ENCODE data around the gene ACCS. TPM values are rescaled to one million over a fixed set of nuclear protein-coding genes. Genes with fewer than 3 reads are reported as not detected.

Gene ACCS
- total and polyA plus RNA-seq, 9 of the 15 experiments (the other 6 are each of a cell fraction or from before 2014, with no cell fraction given) = 4.2 to 25.9 (median 16.3) TPM

DNA sequence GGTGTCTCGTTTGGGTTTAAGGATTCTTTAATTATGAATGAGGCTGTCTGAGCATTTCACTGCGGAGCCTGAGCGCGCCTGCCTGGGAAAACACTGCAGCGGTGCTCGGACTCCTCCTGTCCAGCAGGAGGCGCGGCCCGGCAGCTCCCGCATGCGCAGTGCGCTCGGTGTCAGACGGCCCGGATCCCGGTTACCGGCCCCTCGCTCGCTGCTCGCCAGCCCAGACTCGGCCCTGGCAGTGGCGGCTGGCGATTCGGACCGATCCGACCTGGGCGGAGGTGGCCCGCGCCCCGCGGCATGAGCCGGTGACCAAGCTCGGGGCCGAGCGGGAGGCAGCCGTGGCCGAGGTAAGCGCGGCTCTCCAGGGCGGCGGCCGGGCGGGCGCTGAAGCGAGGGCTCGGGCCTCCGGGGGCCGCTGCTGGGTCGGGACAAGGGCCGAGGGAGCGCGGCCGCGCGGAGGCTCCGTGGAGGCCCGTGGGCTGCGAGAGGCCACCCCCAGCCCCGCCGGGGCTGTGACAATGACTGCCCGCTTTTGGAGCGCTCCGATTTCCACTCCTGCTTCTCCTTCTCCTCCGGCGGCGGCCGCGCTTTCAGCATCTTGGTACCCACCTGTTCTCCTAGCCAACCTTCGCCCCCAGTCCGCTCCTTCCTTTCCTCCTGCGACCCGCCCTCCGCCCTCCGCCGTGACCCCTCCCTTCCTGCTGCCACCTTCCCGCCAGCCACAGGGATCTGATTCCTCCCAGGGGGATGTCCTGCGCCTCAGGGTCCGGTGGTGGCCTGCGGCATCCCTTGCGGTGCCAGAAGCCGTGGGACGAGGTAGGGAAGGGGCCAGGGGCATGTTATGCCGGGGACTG lies 29.7 kb downstream of the ACCS start, which contains the start of gene EXT2 (continued):
- TF ChIP-seq, protein P1, sequence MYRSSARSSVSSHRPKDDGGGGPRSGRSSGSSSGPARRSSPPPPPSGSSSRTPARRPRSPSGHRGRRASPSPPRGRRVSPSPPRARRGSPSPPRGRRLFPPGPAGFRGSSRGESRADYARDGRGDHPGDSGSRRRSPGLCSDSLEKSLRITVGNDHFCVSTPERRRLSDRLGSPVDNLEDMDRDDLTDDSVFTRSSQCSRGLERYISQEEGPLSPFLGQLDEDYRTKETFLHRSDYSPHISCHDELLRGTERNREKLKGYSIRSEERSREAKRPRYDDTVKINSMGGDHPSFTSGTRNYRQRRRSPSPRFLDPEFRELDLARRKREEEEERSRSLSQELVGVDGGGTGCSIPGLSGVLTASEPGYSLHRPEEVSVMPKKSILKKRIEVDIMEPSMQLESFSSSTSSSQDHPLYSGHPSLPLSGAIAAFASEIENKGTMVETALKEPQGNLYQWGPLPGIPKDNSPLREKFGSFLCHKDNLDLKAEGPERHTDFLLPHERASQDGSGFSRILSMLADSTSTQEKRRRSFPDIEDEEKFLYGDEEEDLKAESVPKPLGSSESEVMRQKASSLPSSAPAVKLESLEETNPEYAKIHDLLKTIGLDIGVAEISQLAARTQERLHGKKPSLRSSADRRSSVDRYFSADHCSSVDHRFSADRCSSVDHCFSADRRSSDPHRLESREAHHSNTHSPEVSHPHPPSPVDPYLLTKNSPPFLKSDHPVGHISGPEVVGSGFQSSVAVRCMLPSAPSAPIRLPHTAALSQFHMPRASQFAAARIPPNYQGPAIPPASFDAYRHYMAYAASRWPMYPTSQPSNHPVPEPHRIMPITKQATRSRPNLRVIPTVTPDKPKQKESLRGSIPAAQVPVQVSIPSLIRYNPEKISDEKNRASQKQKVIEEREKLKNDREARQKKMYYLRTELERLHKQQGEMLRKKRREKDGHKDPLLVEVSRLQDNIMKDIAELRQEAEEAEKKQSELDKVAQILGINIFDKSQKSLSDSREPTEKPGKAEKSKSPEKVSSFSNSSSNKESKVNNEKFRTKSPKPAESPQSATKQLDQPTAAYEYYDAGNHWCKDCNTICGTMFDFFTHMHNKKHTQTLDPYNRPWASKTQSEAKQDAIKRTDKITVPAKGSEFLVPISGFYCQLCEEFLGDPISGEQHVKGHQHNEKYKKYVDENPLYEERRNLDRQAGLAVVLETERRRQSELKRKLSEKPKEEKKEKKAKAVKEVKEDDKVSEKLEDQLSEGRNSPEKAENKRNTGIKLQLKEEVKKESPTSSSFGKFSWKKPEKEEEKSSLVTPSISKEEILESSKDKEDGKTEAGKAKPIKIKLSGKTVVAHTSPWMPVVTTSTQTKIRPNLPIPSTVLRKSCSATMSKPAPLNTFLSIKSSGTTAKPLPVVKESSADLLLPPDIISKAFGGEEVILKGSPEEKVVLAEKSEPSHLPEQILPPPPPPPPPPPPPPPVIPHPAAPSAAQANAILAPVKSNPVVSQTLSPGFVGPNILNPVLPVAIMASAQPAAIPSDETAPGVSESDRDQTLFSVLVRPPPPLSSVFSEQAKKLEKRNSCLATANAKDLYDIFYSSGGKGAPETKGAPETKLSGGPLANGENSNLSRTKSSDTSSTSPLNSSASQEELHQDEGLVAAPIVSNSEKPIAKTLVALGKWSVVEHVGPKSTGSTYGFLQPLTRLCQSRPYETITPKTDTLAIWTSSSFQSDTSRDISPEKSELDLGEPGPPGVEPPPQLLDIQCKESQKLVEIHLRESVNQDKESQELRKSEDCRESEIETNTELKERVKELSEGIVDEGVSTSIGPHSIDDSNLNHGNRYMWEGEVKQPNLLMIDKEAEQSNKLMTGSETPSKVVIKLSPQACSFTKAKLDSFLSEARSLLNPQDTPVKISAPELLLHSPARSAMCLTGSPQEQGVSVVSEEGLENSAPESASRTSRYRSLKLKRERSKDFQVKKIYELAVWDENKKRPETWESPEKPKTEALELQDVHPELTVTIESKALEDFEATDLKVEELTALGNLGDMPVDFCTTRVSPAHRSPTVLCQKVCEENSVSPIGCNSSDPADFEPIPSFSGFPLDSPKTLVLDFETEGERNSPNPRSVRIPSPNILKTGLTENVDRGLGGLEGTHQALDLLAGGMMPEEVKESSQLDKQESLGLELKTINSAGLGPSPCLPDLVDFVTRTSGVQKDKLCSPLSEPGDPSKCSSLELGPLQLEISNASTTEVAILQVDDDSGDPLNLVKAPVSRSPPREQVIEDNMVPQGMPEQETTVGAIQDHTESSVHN (IDR thresholded peaks at IDR 0.05; ENCODE audit: borderline replicate concordance in 1 of 2, low read depth in 1 of 2) = no peak
- TF ChIP-seq PHF20 (IDR thresholded peaks at IDR 0.05; ENCODE audit: partially characterized antibody) (no peak), DACH1 (IDR thresholded peaks at IDR 0.05; ENCODE audit: partially characterized antibody) (no peak), POLR2AphosphoS2 (IDR thresholded peaks at IDR 0.05; ENCODE audit: low read length) (no peak; the same call in 1 of the 2 replicates), EWSR1 (IDR thresholded peaks at IDR 0.05; ENCODE audit: borderline replicate concordance, low read depth, partially characterized antibody) (no peak), CBX3 (IDR thresholded peaks at IDR 0.05; ENCODE audit: borderline replicate concordance in 1 of 2, low read length in 2 of 2) (no peak), DMBX1 (CRISPR knock-in tag; IDR thresholded peaks at IDR 0.05; ENCODE audit: borderline replicate concordance) (no peak), ZBTB8A (IDR thresholded peaks at IDR 0.05; ENCODE audit: partially characterized antibody) (no peak), KLF10 (CRISPR knock-in tag; IDR thresholded peaks at IDR 0.05) (no peak), ZNF583 (CRISPR knock-in tag; IDR thresholded peaks at IDR 0.05) (no peak)
- TF ChIP-seq, protein P2, sequence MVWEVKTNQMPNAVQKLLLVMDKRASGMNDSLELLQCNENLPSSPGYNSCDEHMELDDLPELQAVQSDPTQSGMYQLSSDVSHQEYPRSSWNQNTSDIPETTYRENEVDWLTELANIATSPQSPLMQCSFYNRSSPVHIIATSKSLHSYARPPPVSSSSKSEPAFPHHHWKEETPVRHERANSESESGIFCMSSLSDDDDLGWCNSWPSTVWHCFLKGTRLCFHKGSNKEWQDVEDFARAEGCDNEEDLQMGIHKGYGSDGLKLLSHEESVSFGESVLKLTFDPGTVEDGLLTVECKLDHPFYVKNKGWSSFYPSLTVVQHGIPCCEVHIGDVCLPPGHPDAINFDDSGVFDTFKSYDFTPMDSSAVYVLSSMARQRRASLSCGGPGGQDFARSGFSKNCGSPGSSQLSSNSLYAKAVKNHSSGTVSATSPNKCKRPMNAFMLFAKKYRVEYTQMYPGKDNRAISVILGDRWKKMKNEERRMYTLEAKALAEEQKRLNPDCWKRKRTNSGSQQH (CRISPR knock-in tag; IDR thresholded peaks at IDR 0.05) = no peak
- TF ChIP-seq, protein P3, sequence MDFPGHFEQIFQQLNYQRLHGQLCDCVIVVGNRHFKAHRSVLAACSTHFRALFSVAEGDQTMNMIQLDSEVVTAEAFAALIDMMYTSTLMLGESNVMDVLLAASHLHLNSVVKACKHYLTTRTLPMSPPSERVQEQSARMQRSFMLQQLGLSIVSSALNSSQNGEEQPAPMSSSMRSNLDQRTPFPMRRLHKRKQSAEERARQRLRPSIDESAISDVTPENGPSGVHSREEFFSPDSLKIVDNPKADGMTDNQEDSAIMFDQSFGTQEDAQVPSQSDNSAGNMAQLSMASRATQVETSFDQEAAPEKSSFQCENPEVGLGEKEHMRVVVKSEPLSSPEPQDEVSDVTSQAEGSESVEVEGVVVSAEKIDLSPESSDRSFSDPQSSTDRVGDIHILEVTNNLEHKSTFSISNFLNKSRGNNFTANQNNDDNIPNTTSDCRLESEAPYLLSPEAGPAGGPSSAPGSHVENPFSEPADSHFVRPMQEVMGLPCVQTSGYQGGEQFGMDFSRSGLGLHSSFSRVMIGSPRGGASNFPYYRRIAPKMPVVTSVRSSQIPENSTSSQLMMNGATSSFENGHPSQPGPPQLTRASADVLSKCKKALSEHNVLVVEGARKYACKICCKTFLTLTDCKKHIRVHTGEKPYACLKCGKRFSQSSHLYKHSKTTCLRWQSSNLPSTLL (IDR thresholded peaks at IDR 0.05) = no peak
- TF ChIP-seq, protein P4, sequence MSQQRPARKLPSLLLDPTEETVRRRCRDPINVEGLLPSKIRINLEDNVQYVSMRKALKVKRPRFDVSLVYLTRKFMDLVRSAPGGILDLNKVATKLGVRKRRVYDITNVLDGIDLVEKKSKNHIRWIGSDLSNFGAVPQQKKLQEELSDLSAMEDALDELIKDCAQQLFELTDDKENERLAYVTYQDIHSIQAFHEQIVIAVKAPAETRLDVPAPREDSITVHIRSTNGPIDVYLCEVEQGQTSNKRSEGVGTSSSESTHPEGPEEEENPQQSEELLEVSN (IDR thresholded peaks at IDR 0.05; ENCODE audit: borderline replicate concordance in 1 of 2, extremely low read depth in 1 of 2, insufficient read depth in 1 of 2, insufficient read length in 1 of 2, low read depth in 1 of 2, low read length in 1 of 2, poor library complexity in 1 of 2, severe bottlenecking in 1 of 2) = no peak
